H1 (cell line): ENCODE measurements around the gene ZNF292. TPM values are rescaled to one million over a fixed set of nuclear protein-coding genes. Genes with fewer than 3 reads are reported as not detected.
"Not testable (repeated sequence)": the region's sequence is repeated elsewhere in the genome, so short reads cannot be mapped to it uniquely, and the experiment has no call there.

Source experiments
- CTCF ChIA-PET: fragments of 300-600 bp; sonication (Branson Sonifier 250); formaldehyde crosslinking; loops from one replicate; lab custom pipeline; 2021; ENCODE audit not compliant: partially characterized antibody; lab: Charles Lee
- POLR2A ChIA-PET: fragments of 300-600 bp; sonication (Branson Sonifier 250); formaldehyde crosslinking; loops from one replicate; lab custom pipeline; 2021; ENCODE audit warnings: inconsistent platforms; ENCODE audit not compliant: partially characterized antibody; lab: Charles Lee
- DNase-seq, 2 experiments: peaks; one replicate each; pipeline versions ENCODE4 v3.0.0 to v3.0.0-alpha.2; 2010 to 2022; ENCODE audit warnings: low spot score in 2 of 2, low read depth in 1 of 2, mixed read lengths in 1 of 2
- FAIRE-seq: peaks from 2 replicates; lab custom pipeline; 2011; peaks lifted over from hg19 to GRCh38; lab: Jason Lieb, UNC
- H2AFZ ChIP-seq: 2 replicates; pipeline ENCODE4 v1.8.1; 2012; ENCODE audit warnings: low read length, inconsistent platforms
- H2AK5ac ChIP-seq: 2 replicates; pipeline ENCODE4 v1.6.1; 2013; ENCODE audit warnings: low read depth, low read length
- H2BK120ac ChIP-seq: replicated peaks from 2 replicates; pipeline ENCODE3; 2013; ENCODE audit warnings: low read depth, low read length, inconsistent platforms
- H2BK12ac ChIP-seq: 2 replicates; pipeline ENCODE4 v1.6.1; 2013; ENCODE audit warnings: low read depth, low read length
- H2BK15ac ChIP-seq: 2 replicates; pipeline ENCODE4 v1.6.1; 2013; ENCODE audit warnings: low read length
- H2BK20ac ChIP-seq: 2 replicates; pipeline ENCODE4 v1.6.1; 2013; ENCODE audit warnings: low read length
- H2BK5ac ChIP-seq: 2 replicates; pipeline ENCODE4 v1.6.1; 2013; ENCODE audit warnings: low read depth, low read length
- H3K14ac ChIP-seq: 2 replicates; pipeline ENCODE4 v1.6.1; 2013; ENCODE audit warnings: inconsistent platforms; ENCODE audit not compliant: insufficient read length
- H3K18ac ChIP-seq: 2 replicates; pipeline ENCODE4 v1.6.1; 2013; ENCODE audit warnings: low read length; ENCODE audit errors: extremely low read depth
- H3K23ac ChIP-seq: 2 replicates; pipeline ENCODE4 v1.6.1; 2013; ENCODE audit warnings: inconsistent platforms; ENCODE audit not compliant: insufficient read length
- H3K23me2 ChIP-seq: 2 replicates; pipeline ENCODE4 v1.6.1; 2013; ENCODE audit warnings: low read depth, low read length
- H3K27ac ChIP-seq: 2 replicates; pipeline ENCODE4 v1.6.1; 2011; ENCODE audit warnings: low read depth, low read length, inconsistent platforms
- H3K27me3 ChIP-seq, 4 experiments: replicated peaks in 1 of 4; 1 replicate in 1 of 4; 2 replicates in 3 of 4; pipeline versions ENCODE4 v1.6.1 to v1.8.1; 2011 to 2013; ENCODE audit warnings: low read length in 3 of 4, mild to moderate bottlenecking in 3 of 4, inconsistent platforms in 2 of 4, mixed read lengths in 2 of 4, moderate library complexity in 1 of 4; ENCODE audit not compliant: control insufficient read depth in 3 of 4, insufficient read depth in 3 of 4; ENCODE audit errors: extremely low read depth in 1 of 4
- H3K36me3 ChIP-seq, 4 experiments: 2 replicates each; pipeline versions ENCODE4 v1.6.1 to v1.8.1; 2011 to 2013; ENCODE audit warnings: mild to moderate bottlenecking in 4 of 4, low read length in 3 of 4, moderate library complexity in 2 of 4, control low read depth in 1 of 4, inconsistent platforms in 1 of 4; ENCODE audit not compliant: insufficient read depth in 4 of 4, control insufficient read depth in 2 of 4
- H3K4ac ChIP-seq: replicated peaks from 2 replicates; pipeline ENCODE3; 2013; ENCODE audit warnings: low read length, low read depth, mixed read lengths, inconsistent platforms; ENCODE audit not compliant: insufficient read length
- H3K4me1 ChIP-seq, 4 experiments: replicated peaks in 1 of 4; 1 replicate in 1 of 4; 2 replicates in 3 of 4; pipeline versions ENCODE4 v1.6.1 to v1.8.1; 2011 to 2013; ENCODE audit warnings: low read length in 3 of 4, inconsistent platforms in 2 of 4, mixed read lengths in 1 of 4; ENCODE audit not compliant: insufficient read depth in 4 of 4, control insufficient read depth in 3 of 4
- H3K4me2 ChIP-seq, 2 experiments: 2 replicates each; pipeline versions ENCODE4 v1.6.1 to v1.8.1; 2011 to 2013; ENCODE audit warnings: low read depth in 2 of 2, low read length in 2 of 2, control low read depth in 1 of 2, inconsistent platforms in 1 of 2, mild to moderate bottlenecking in 1 of 2; ENCODE audit not compliant: insufficient read depth in 1 of 2
- H3K4me3 ChIP-seq, 4 experiments: fragments of 200-600, 300-600 bp in 1 of 4; sonication (generic), shearing (Covaris generic), sonication (Bioruptor Twin) in 1 of 4; 2 replicates each; pipeline versions ENCODE4 v1.5.1 to v1.8.1; 2011 to 2016; ENCODE audit warnings: low read length in 4 of 4, low read depth in 3 of 4, control low read depth in 2 of 4, inconsistent platforms in 2 of 4, mild to moderate bottlenecking in 2 of 4, mixed read lengths in 1 of 4, moderate library complexity in 1 of 4; ENCODE audit not compliant: insufficient read depth in 2 of 4; ENCODE audit errors: extremely low read depth in 1 of 4
- H3K56ac ChIP-seq: replicated peaks from 2 replicates; pipeline ENCODE3; 2013; ENCODE audit warnings: low read depth, mild to moderate bottlenecking, mixed read lengths, low read length, inconsistent platforms; ENCODE audit not compliant: insufficient read length
- H3K79me1 ChIP-seq: 2 replicates; pipeline ENCODE4 v1.6.1; 2013; ENCODE audit warnings: low read depth, low read length, control low read depth
- H3K79me2 ChIP-seq, 2 experiments: 2 replicates each; pipeline versions ENCODE4 v1.6.1 to v1.8.1; 2012 to 2013; ENCODE audit warnings: low read length in 2 of 2, mild to moderate bottlenecking in 2 of 2, inconsistent platforms in 1 of 2; ENCODE audit not compliant: insufficient read depth in 2 of 2, control insufficient read depth in 1 of 2
- H3K9ac ChIP-seq, 4 experiments: replicated peaks in 1 of 4; 1 replicate in 1 of 4; 2 replicates in 3 of 4; pipeline versions ENCODE4 v1.6.1 to v1.8.1; 2011 to 2013; ENCODE audit warnings: low read depth in 3 of 4, low read length in 3 of 4, control low read depth in 2 of 4, mild to moderate bottlenecking in 2 of 4, moderate library complexity in 2 of 4, inconsistent platforms in 1 of 4; ENCODE audit errors: extremely low read depth in 1 of 4
- H3K9me3 ChIP-seq, 2 experiments: 2 replicates each; pipeline versions ENCODE4 v1.6.1 to v1.8.1; 2012 to 2013; ENCODE audit warnings: mild to moderate bottlenecking in 2 of 2, moderate library complexity in 2 of 2, control low read depth in 1 of 2, inconsistent platforms in 1 of 2, low read depth in 1 of 2, low read length in 1 of 2, mixed read lengths in 1 of 2; ENCODE audit not compliant: insufficient read depth in 2 of 2
- H4K20me1 ChIP-seq, 2 experiments: replicated peaks in 1 of 2; 2 replicates each; pipeline versions ENCODE3 to v1.8.1; 2011 to 2013; ENCODE audit warnings: inconsistent platforms in 2 of 2, low read length in 2 of 2, mild to moderate bottlenecking in 1 of 2; ENCODE audit not compliant: insufficient read depth in 2 of 2, control insufficient read depth in 1 of 2
- H4K5ac ChIP-seq: 2 replicates; pipeline ENCODE4 v1.6.1; 2013; ENCODE audit warnings: low read length, low read depth, mixed read lengths, inconsistent platforms; ENCODE audit not compliant: insufficient read length
- H4K8ac ChIP-seq: 2 replicates; pipeline ENCODE4 v1.8.0; 2013; ENCODE audit warnings: mild to moderate bottlenecking, moderate library complexity, low read length, inconsistent platforms; ENCODE audit not compliant: insufficient read depth; ENCODE audit errors: extremely low read depth
- H4K91ac ChIP-seq: replicated peaks from 2 replicates; pipeline ENCODE3; 2013; ENCODE audit warnings: low read length, mixed read lengths, inconsistent platforms; ENCODE audit not compliant: insufficient read length
- CHD2 ChIP-seq: IDR thresholded peaks from 2 replicates; pipeline ENCODE4 v1.6.1; 2012; ENCODE audit warnings: low read length, improper control_type of control experiment
- KDM4A ChIP-seq: IDR thresholded peaks from one replicate; pipeline ENCODE4 v1.7.1; 2012; ENCODE audit warnings: low read depth, mild to moderate bottlenecking, moderate library complexity, low read length, inconsistent platforms; ENCODE audit not compliant: severe bottlenecking
- WGBS, 2 experiments: shearing (Covaris generic) in 1 of 2; methylation state at CpG; one replicate each; pipeline versions ENCODE4 v1.1.6 to v1.1.7; 2013 to 2015; ENCODE audit warnings: low lambda C conversion rate in 2 of 2, mixed read lengths in 2 of 2, inconsistent platforms in 1 of 2, low coverage in 1 of 2, missing lambda C conversion rate in 1 of 2; ENCODE audit not compliant: insufficient replicate concordance in 2 of 2, insufficient coverage in 1 of 2, insufficient read length in 1 of 2; ENCODE audit errors: extremely low coverage in 1 of 2, missing lambda C conversion rate in 1 of 2; 5-methylcytosine and 5-hydroxymethylcytosine counted together
- polyA plus RNA-seq, 7 experiments: library from polyadenylated mRNA; depleted of rRNA in 3 of 7; stranded (reverse) in 5 of 7; unstranded in 2 of 7; fragments of >200 nt in 5 of 7; fragments of 200-250 nt in 2 of 7; gene quantifications; 1 replicate in 5 of 7; 2 replicates in 1 of 7; 4 replicates in 1 of 7; pipeline versions ENCODE4 v1.2.1 to v1.2.3, GENCODE V29; 2011 to 2013; ENCODE audit warnings: missing spikeins in 2 of 7, mixed read lengths in 2 of 7
- total RNA-seq: library from RNA; stranded (reverse); fragmentation: NEBNext Ultra II Directional; extraction: Animal tissue kit (Norgen Biotek cat#: 25700); gene quantifications from 2 replicates; pipeline ENCODE4 v1.2.1, GENCODE V29; 2021

Gene ZNF292
- total and polyA plus RNA-seq, 2 of the 8 experiments (the other 6 are each of a cell fraction or from before 2014, with no cell fraction given) = 6.8 to 44.2 TPM

DNA sequence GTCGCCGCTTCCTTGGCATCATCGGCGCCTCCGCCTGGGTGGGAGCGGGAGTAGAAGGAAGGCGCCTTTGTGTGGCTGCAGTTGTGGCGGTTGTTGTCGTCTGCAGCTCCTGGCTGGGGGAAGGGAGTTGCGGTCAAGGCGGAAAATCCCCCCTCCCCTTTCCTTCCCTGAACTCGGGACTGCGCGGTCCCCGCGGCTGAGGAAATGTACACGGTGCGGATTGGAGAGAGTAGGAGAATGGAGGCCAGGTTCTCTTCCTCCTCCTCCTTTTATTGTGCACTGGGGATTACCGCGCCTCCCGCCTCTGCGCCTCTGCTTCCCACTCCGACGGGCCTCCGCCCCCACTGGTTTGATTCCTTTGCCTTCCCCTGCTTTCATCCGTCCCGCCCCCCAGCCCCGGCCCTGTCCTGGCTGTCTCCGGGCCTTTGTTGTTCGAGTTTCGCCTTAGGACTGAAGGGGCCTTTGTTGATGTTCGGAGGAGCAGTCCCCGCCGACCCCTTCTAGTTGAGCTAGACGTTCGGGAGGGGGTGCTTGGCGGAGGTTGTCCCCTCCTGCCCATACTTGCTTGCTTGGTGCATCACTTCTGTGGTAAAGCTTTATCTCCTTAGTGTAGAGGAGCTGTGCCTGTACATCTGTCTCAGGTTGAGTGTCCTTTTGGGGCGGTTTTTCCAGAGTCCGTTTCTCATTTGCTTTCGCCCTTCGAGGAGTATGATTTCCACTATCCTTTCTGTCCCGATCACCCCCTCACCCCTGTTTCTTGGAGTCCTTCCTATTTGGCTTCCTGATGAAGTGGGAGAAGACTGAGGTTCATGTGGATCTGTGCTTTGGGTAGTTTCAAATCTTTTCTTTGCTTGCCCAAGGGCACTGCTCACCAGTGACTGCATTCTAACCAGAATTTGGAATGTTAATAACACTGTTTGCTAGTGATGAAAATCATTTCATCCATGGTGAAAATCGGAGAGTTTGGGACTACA lies 764 bp downstream of the ZNF292 start (continued):
- TF ChIP-seq CHD2 (no peak), KDM4A (peak; percentile 1)
- TF ChIP-seq, all 59 proteins: peak for 11

DNA sequence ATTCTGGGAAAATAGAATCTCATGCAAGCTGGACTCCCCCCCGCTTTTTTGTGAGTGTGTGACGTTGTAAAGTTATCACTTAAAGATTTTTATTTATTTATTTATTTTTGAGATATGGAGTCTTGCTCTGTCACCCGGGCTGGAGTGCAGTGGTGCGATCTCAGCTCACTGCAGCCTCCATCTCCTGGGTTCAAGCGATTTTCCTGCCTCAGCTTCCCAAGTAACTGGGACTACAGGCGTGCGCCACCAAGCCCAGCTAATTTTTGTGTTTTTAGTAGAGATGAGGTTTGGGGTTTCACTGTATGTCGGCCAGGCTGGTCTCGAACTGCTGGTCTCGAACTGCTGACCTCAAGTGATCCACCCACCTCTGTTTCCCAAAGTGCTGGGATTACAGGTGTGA lies 2.2 kb downstream of the ZNF292 start:
- H3K23me2 ChIP-seq, H2BK12ac ChIP-seq, FAIRE-seq, H3K56ac ChIP-seq, H2BK120ac ChIP-seq, H2BK5ac ChIP-seq, H3K4ac ChIP-seq, H3K79me1 ChIP-seq, DNase-seq, H3K14ac ChIP-seq, H3K9me3 ChIP-seq, H3K23ac ChIP-seq, H4K5ac ChIP-seq, H2BK20ac ChIP-seq, H2AFZ ChIP-seq, H2BK15ac ChIP-seq, H3K27ac ChIP-seq, H3K4me1 ChIP-seq, H2AK5ac ChIP-seq, H3K18ac ChIP-seq, H3K9ac ChIP-seq, H3K27me3 ChIP-seq, H4K20me1 ChIP-seq, H4K91ac ChIP-seq: not testable (repeated sequence)
- Histone ChIP-seq H3K4me2 (peak overlapping the region; percentile 94 to 98; a peak in 3 of 4 replicates), H3K36me3 (peaks cover 0 to 11% (median 0%) of the 10 kb centered on the region in 4 experiments; a peak in 1 of 8 replicates), H3K4me3 (peak overlapping the region in 1 of 4 experiments; percentile 87; a peak in 4 of 8 replicates), H3K79me2 (peaks cover 44 to 71% of the 10 kb centered on the region in 2 experiments), H4K8ac (peak overlapping the region; percentile 14; the same call in 1 of the 2 replicates)
- POLR2A ChIA-PET = interaction anchor here (1.0 to 4.4 kb wide), 5 partner anchors 9 to 164 kb away, joined by 3 to 23 read pairs (median 5); no protein-coding TSS in a partner anchor
- WGBS, 2 experiments = 89% methylated on average over 10 of the region's 10 CpGs; no CpG with 5 or more reads in 1 of the 2 experiments
- CTCF ChIA-PET = interaction anchor here (0.6 to 0.9 kb wide), 2 partner anchors 91 to 255 kb away, joined by 3 read pairs; no protein-coding TSS in a partner anchor
